ENCODE data around the gene PHF11.

Gene PHF11

GRCh38 chr13:49454388-49455006 lies 41.3 kb upstream of the PHF11 start:
- peak overlapping the region; percentile 30 for H3K4me3 ChIP-seq (ENCODE audit: low read depth, low read length)
- no peak for TF ChIP-seq CTCF (IDR thresholded peaks at IDR 0.05; ENCODE audit: low read depth, low read length)

GRCh38 chr13:49455007-49455398 lies 40.8 kb upstream of the PHF11 start:
- no peak overlapping the region for H3K4me3 ChIP-seq (ENCODE audit: low read depth, low read length)
- no peak for TF ChIP-seq CTCF (IDR thresholded peaks at IDR 0.05; ENCODE audit: low read depth, low read length)

- no peak for TF ChIP-seq CTCF (IDR thresholded peaks at IDR 0.05; ENCODE audit: low read depth, low read length)
- H3K4me3 ChIP-seq (ENCODE audit: low read depth, low read length), result no peak overlapping the region
Observed at GRCh38 chr13:49456156-49456555, 39.6 kb upstream of the PHF11 start.

- no peak overlapping the region for H3K4me3 ChIP-seq (ENCODE audit: low read depth, low read length)
- no peak for TF ChIP-seq CTCF (IDR thresholded peaks at IDR 0.05; ENCODE audit: low read depth, low read length)
Observed at GRCh38 chr13:49457221-49457620, 38.5 kb upstream of the PHF11 start.

GRCh38 chr13:49459580-49459979 lies 36.2 kb upstream of the PHF11 start:
- no peak for TF ChIP-seq CTCF (IDR thresholded peaks at IDR 0.05; ENCODE audit: low read depth, low read length)
- no peak overlapping the region for H3K4me3 ChIP-seq (ENCODE audit: low read depth, low read length)

GRCh38 chr13:49464085-49464484 lies 31.7 kb upstream of the PHF11 start:
- TF ChIP-seq CTCF (IDR thresholded peaks at IDR 0.05; ENCODE audit: low read depth, low read length), result no peak
- no peak overlapping the region for H3K4me3 ChIP-seq (ENCODE audit: low read depth, low read length)

GRCh38 chr13:49464621-49465325 lies 31.0 kb upstream of the PHF11 start:
- no peak for TF ChIP-seq CTCF (IDR thresholded peaks at IDR 0.05; ENCODE audit: low read depth, low read length)
- no peak overlapping the region for H3K4me3 ChIP-seq (ENCODE audit: low read depth, low read length)

Data from WI38 (cell line).